ENCODE results near the gene PIK3CA. TPM values are rescaled to one million over a fixed set of nuclear protein-coding genes. Genes with fewer than 3 reads are reported as not detected.

PIK3CA gene
- polyA plus RNA-seq, 3 donors = 7.4 to 9.5 (median 9.4) TPM

DNA sequence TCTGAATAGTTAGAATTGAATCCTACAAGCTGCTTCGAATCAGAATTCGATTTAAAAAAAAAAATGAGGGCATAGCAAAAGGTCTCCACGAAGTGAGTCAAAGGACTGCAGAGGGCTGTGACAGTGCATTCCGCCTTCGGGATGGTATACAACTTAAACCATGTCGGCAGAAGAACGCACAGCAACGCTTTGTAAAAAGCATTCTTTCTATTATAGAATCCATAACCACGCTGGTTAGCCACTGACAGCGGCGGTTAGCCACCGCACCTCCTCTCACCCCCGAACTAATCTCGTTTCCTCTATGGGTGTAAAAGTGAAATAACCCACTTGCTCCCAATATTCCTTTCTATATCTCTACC, 664 bp upstream of the PIK3CA start:
- Histone ChIP-seq H3K27ac (ENCODE audit: low read depth in 1 of 2, low read length in 2 of 2) (peak overlapping the region; percentile 91 to 96), H3K79me2 (ENCODE audit: insufficient read depth, low read length) (peaks cover 41% of the 10 kb centered on the region), H2AFZ (ENCODE audit: insufficient read depth, low read depth, low read length, poor library complexity, severe bottlenecking) (peak overlapping the region; percentile 95), H3K4me3 (replicated peaks in 1 of 3; ENCODE audit: low read depth in 2 of 3, low read length in 3 of 3) (peak overlapping the region; percentile 94 to 99 (median 99)), H3K9me3 (replicated peaks in 1 of 2; ENCODE audit: control insufficient read depth in 1 of 2, insufficient read depth in 1 of 2, low read length in 2 of 2) (no peaks in the 10 kb centered on the region), H4K20me1 (ENCODE audit: insufficient read depth, low read length) (peaks cover 27% of the 10 kb centered on the region), H3K4me1 (ENCODE audit: control insufficient read depth in 1 of 2, insufficient read depth in 2 of 2, low read length in 2 of 2) (peaks cover 14 to 15% of the 10 kb centered on the region in 2 donors), H3K27me3 (ENCODE audit: control insufficient read depth in 2 of 2, insufficient read depth in 2 of 2, low read length in 2 of 2) (peaks cover 0 to 5% of the 10 kb centered on the region in 2 donors), H3K36me3 (replicated peaks in 1 of 2; ENCODE audit: control insufficient read depth in 1 of 2, insufficient read depth in 2 of 2, low read length in 2 of 2) (no peaks in the 10 kb centered on the region), H3K4me2 (replicated peaks; ENCODE audit: extremely low read depth, low read length, poor library complexity, severe bottlenecking) (peak overlapping the region; percentile 94), H3K9ac (ENCODE audit: insufficient read depth, low read length, poor library complexity, severe bottlenecking) (peak overlapping the region; percentile 94)
- Mint-ChIP-seq H3K27ac (no peak overlapping the region), H3K4me3 (no peak overlapping the region), H3K9me3 (no peaks in the 10 kb centered on the region), H3K4me1 (peaks cover 28% of the 10 kb centered on the region), H3K27me3 (ENCODE audit: low read depth in 3 of 3) (peaks cover 4 to 8% (median 7%) of the 10 kb centered on the region in 3 donors), H3K36me3 (no peaks in the 10 kb centered on the region)
- 0% methylated on average over 5 of the region's 14 CpGs for WGBS (ENCODE audit: insufficient coverage)
- DNase-seq = no peak
- intact Hi-C loops (cut with micrococcal nuclease) = loop anchor here (5.0 to 10.0 kb wide), 5 partner anchors 35 to 307 kb away; partner anchors contain the start of genes MFN1 (in 2 of the 2), GNB4 (in 1 of the 2) and ZNF639 (in 1 of the 2)
- peak; percentile 64 for TF ChIP-seq CTCF (IDR thresholded peaks at IDR 0.05)

- Histone ChIP-seq H3K27ac (ENCODE audit: low read depth in 1 of 2, low read length in 2 of 2) (peak overlapping the region; percentile 91 to 96), H2AFZ (ENCODE audit: insufficient read depth, low read depth, low read length, poor library complexity, severe bottlenecking) (peak overlapping the region; percentile 95), H3K4me1 (ENCODE audit: control insufficient read depth in 1 of 2, insufficient read depth in 2 of 2, low read length in 2 of 2) (peaks cover 14 to 15% of the 10 kb centered on the region in 2 donors), H3K36me3 (replicated peaks in 1 of 2; ENCODE audit: control insufficient read depth in 1 of 2, insufficient read depth in 2 of 2, low read length in 2 of 2) (no peaks in the 10 kb centered on the region), H4K20me1 (ENCODE audit: insufficient read depth, low read length) (peaks cover 40% of the 10 kb centered on the region), H3K9me3 (replicated peaks in 1 of 2; ENCODE audit: control insufficient read depth in 1 of 2, insufficient read depth in 1 of 2, low read length in 2 of 2) (no peaks in the 10 kb centered on the region), H3K9ac (ENCODE audit: insufficient read depth, low read length, poor library complexity, severe bottlenecking) (peak overlapping the region; percentile 94), H3K4me2 (replicated peaks; ENCODE audit: extremely low read depth, low read length, poor library complexity, severe bottlenecking) (peak overlapping the region; percentile 94), H3K27me3 (ENCODE audit: control insufficient read depth in 2 of 2, insufficient read depth in 2 of 2, low read length in 2 of 2) (peaks cover 0 to 1% of the 10 kb centered on the region in 2 donors), H3K79me2 (ENCODE audit: insufficient read depth, low read length) (peaks cover 54% of the 10 kb centered on the region), H3K4me3 (replicated peaks in 1 of 3; ENCODE audit: low read depth in 2 of 3, low read length in 3 of 3) (peak overlapping the region; percentile 94 to 99 (median 99))
- peak overlapping the region in 6 of 7 donors; percentile 79 to 93 (median 90) for H3K27ac Mint-ChIP-seq
- WGBS (ENCODE audit: insufficient coverage) = under 1% methylated on average over 67 of the region's 70 CpGs
- peak overlapping the region; percentile 93 to 96 for H3K4me3 Mint-ChIP-seq
- TF ChIP-seq CTCF (IDR thresholded peaks at IDR 0.05) = no peak
- peaks cover 29% of the 10 kb centered on the region for H3K4me1 Mint-ChIP-seq
- H3K9me3 Mint-ChIP-seq = no peaks in the 10 kb centered on the region
- H3K36me3 Mint-ChIP-seq = no peaks in the 10 kb centered on the region
- peak; percentile 8 to 28 (median 16) for DNase-seq
- intact Hi-C loops (cut with micrococcal nuclease) = loop anchor here (5.0 to 10.0 kb wide), 5 partner anchors 33 to 306 kb away; partner anchors contain the start of genes MFN1 (in 2 of the 2), GNB4 (in 1 of the 2) and ZNF639 (in 1 of the 2)
- H3K27me3 Mint-ChIP-seq (ENCODE audit: low read depth in 3 of 3) = peaks cover under 1 to 6% (median 3%) of the 10 kb centered on the region in 3 donors
These were observed 654 bp downstream of the PIK3CA start for GRCh38 chr3:179148616-179149405.

Measured in CD14-positive monocyte (primary cell).